HG02798 (cell line): ENCODE measurements around the gene KCNAB1.

Experiments
- ATAC-seq: cut with Tn5 transposase; IDR thresholded peaks from one replicate; pipeline ENCODE4 v1.9.1; 2021; ENCODE audit warnings: mild to moderate bottlenecking; ENCODE audit not compliant: unreplicated experiment, poor library complexity

The KCNAB1 gene

DNA sequence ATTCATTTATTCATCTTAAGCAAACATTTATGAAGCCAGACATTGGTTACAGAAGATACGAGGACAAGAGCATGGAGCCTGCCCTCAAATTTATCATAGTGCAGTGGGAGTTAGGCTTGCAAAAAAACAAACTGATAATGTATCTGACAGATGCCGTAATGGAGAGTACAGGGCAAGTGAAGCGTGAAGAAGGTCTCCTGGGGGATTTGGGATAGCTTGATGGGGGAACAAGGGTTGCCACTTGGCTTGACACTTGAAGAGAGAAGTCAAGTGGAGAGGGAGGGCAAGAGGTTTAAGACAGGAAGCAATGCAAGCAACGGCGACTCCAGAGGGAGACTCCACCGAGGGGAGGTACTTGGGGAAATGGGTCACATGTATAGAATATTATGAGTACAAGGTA is 305.3 kb downstream of the KCNAB1 start:
- ATAC-seq: no peak

- no peak for ATAC-seq
Observed at GRCh38 chr3:156429125-156429524, 308.7 kb downstream of the KCNAB1 start.

- ATAC-seq: no peak
Observed at GRCh38 chr3:156431334-156432124, 311.2 kb downstream of the KCNAB1 start.

GRCh38 chr3:156432563-156432962 is 312.2 kb downstream of the KCNAB1 start:
- no peak for ATAC-seq

- ATAC-seq: no peak
Observed at GRCh38 chr3:156433138-156433537, 312.8 kb downstream of the KCNAB1 start.

DNA sequence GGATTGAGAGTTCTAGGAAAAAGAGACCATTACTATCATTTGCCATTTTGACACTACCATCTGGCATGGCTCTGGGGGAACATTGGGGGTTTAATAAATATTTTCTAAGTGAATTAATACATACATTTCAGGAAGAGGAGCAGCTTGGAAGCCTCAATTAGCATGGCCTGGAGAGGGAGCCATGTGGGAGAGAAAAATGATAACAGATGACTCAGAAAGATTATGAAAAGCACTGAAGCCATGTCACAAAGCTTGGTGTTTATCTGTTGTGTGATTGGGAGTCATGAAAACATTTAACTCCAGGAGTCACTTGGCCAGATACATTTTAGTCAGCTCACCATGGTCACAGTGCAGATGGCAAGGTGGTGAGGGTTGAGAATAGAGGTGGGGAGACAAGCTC is 313.5 kb downstream of the KCNAB1 start:
- no peak for ATAC-seq

GRCh38 chr3:156434921-156435320 is 314.5 kb downstream of the KCNAB1 start:
- ATAC-seq: no peak

DNA sequence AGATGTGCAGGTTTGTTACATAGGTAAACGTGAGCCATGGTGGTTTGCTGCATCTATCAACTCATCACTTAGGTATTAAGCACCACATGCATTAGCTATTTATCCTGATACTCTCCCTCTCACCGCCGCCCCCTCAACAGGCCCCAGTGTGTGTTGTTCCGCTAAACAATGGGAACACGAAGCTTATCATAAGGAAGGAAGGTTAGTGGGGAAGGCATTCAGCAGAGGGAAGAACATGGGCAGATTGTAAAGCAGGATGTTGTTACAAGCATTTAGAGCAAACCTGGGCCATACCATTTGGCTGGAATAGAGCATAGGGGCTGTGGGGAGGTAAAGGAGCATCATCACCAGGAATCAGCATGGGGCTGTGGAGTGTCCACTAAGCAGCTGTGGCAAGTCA is 322.7 kb downstream of the KCNAB1 start:
- ATAC-seq: no peak

DNA sequence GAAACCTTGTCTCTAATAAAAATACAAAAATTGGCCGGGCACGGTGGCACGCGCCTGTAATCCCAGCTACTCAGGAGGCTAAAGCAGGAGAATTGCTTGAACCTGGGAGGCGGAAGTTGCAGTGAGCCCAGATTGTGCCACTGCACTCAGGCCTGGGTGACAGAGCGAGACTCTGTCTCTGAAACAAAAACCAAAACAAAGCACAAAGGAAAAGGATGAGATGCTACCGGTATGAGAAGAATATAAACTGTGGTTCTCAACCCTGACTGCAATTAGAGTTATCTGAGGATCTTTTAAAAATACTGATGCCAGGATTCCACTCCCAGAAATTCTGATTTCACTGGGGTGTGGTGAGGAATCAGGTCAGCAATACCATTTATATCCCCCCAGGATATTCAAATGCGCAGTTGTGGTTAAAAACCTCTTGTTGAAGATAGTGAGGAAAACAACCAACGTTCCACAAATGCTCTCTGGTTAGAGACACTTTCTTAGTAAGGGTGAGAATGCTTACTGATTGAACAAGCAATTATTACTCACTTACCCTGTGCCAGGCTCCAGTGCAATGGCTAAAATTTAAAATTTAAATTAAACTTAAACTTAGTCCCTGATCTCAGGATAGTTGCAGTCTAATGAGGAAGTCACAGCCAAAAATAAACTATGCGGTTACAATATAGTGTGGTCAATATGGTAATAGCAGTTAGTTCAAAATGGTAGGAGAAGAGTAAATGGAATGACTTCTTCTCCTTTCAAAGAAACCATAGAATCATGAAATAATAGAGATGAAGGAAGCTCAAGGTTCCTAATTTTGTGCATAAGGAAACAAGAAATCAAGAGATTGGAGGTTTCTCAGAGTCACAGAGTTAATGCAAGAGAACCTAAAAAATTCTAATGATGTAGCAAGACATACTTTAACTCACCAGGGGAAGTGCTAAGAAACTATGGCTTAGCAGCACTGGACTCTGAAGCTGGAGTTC is 325.0 kb downstream of the KCNAB1 start:
- no peak for ATAC-seq

GRCh38 chr3:156448300-156448699 is 327.9 kb downstream of the KCNAB1 start:
- ATAC-seq: peak; percentile 78

DNA sequence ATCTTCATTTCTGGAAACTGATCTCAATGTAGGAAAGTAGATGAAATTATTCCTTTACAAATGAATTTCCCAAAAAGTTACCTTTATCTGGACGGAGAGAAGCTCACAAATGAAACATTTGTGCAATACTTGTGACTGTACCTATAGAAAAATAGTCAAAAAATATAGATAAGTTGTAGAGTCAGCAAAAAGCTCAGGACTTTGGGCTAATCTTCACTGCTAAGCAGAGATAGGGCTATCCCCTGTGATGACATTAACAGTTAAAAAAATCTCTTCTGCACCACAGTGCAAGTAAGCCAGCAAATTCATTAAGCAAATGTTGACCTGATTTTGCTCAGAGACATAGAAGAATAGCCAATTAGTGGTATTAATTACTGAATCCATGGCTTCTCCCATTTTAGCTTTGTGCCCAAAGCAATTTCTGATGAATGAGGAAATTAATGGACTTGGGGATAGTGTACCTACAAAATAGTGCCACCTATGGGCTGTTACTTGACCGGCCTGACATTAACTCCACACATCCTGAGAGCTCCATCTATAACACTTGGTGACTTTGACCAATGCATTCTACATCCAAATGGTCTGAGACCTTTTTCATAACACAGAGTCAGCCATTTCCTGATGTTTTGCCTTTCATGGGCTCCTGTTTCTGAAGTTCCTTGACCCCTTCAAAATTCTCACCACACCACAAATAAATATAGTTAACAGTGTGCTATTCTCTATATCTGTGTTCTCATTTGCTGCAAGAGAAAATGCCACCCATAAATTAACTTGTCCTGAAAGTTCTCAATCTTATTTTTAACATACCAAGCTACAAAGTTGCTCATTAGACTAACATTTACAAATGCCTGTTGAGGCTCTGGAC is 329.6 kb downstream of the KCNAB1 start:
- peak; percentile 55 for ATAC-seq

- ATAC-seq: no peak
Observed at GRCh38 chr3:156455839-156456238, 335.5 kb downstream of the KCNAB1 start.

DNA sequence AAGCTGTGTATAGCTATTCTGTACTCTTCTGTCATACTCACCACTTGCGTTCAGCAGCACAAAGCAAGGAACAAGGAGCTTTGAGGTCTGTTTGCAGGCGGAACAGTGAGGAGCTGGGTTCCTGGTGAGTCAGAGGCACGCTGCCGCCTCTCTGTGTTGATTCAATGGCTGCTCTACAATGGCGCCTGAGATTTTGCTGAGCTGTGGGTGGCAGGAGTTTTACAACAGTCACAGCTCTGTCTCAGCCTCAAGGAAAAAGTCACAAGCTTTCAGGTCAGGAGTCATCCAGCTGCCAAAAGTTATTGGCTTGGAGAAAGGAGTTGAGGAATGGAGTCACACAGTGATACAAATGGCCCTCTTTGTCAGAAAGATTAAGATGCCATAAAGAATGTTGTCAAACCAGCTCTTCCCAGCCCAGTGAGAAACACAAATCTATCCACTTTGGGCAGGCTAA is 336.4 kb downstream of the KCNAB1 start:
- ATAC-seq: no peak

DNA sequence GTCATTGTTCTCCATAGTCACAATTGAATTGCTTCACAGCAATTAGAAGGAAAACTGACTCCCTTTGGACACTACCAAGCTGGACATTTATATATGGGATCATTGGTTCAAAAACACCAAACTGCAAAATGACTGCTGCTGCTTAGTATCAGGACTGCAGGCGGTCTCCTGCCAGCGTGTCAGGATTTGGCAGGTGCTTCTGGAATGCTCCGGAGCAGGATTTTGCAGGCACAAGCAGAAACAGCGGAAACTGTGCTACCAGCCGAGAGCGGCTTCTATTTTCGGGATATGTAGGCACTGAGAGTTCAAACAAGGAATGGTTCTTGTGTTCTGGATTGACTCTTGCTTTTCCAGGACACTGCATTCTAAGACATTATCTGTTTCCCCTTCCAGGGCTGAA is 339.1 kb downstream of the KCNAB1 start:
- no peak for ATAC-seq

DNA sequence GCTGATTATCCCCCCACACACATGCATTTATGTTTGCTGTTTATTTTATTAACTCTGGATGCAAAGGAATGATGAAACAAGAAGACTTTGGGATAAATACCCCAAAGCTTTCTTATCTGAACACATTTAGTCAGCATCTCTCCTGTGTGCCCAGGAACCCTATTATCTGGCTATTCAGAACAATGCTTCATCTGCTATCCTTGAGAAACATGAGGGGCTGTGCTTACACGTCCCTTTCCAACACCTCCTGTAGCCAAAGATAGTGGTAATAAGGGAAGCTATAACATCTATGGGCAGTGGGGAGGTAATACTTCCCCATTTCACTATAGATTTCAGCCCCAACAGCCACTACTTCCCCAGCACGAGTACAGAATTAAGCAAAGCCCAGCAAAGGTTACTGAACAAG is 339.8 kb downstream of the KCNAB1 start:
- ATAC-seq: peak; percentile 78

DNA sequence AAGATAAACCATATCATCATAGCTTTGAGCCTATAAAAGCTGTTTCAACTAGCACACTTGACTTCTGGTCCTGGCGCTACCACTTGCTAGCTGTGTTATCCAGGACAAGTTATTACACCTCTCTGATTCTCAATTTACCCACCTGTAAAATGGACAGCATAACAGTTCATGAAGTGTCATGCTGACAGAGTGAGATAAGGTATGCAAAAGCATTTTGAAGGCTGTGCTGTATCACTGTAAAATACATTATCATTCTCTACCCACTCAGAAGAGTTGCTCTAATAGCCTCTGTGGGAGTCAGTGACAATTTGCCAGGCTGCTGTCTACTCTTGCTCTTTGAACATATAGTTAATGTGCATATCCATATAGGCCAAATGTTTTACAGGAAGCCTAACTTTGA is 341.5 kb downstream of the KCNAB1 start:
- no peak for ATAC-seq

GRCh38 chr3:156463123-156463522 is 342.7 kb downstream of the KCNAB1 start:
- no peak for ATAC-seq

GRCh38 chr3:156465194-156465593 is 344.8 kb downstream of the KCNAB1 start:
- no peak for ATAC-seq

- no peak for ATAC-seq
Observed at GRCh38 chr3:156469456-156469855, 349.1 kb downstream of the KCNAB1 start.

GRCh38 chr3:156471431-156471830 is 351.1 kb downstream of the KCNAB1 start:
- no peak for ATAC-seq
